GM18508 (cell line): ENCODE results near the gene RBMX.
"Not testable (repeated sequence)": the region's sequence is repeated elsewhere in the genome, so short reads cannot be mapped to it uniquely, and the experiment has no call there.

Experiments used
- ATAC-seq: cut with Tn5 transposase; IDR thresholded peaks from one replicate; pipeline ENCODE4 v1.9.1; 2021; ENCODE audit warnings: moderate number of reproducible peaks; ENCODE audit not compliant: insufficient read depth, unreplicated experiment

Gene RBMX

GRCh38 chrX:136879001-136879687 lies 1.4 kb downstream of the RBMX start:
- no peak for ATAC-seq

- ATAC-seq: no peak
Measured at GRCh38 chrX:136878423-136878822, 2.1 kb downstream of the RBMX start.

- ATAC-seq: not testable (repeated sequence)
Measured at GRCh38 chrX:136874114-136874513, 6.4 kb downstream of the RBMX start.

GRCh38 chrX:136873210-136873609 lies 7.3 kb downstream of the RBMX start:
- not testable (repeated sequence) for ATAC-seq

DNA sequence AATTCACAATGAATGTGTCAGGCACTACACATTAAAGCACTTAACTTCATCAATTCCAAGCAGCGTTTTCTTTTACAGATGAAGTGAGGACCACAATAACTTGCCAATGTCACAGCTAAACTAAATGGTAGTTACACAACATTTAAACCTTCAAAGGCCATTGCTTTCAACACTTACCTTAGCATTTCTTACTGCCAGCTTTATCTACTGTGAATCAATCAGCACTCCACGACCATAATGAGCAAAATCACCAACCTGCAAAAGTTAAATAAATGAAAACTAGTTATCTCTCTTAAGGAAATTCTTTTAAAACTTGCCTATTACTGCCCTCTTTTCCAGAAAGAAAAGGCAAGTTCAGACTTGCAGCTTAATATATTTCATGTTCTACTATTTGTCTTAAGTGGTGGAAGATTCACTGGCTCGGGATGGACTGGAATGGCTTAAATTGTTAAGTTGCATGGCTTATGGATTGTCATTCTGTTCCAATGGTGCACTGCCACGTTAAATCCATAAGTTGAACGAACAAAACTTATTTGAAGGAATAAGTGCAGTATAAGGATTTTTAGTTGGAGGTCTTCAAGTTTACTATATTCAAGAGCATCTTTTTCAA lies 8.3 kb downstream of the RBMX start:
- no peak for ATAC-seq

- no peak for ATAC-seq
Measured at GRCh38 chrX:136870064-136870463, 10.5 kb downstream of the RBMX start.

DNA sequence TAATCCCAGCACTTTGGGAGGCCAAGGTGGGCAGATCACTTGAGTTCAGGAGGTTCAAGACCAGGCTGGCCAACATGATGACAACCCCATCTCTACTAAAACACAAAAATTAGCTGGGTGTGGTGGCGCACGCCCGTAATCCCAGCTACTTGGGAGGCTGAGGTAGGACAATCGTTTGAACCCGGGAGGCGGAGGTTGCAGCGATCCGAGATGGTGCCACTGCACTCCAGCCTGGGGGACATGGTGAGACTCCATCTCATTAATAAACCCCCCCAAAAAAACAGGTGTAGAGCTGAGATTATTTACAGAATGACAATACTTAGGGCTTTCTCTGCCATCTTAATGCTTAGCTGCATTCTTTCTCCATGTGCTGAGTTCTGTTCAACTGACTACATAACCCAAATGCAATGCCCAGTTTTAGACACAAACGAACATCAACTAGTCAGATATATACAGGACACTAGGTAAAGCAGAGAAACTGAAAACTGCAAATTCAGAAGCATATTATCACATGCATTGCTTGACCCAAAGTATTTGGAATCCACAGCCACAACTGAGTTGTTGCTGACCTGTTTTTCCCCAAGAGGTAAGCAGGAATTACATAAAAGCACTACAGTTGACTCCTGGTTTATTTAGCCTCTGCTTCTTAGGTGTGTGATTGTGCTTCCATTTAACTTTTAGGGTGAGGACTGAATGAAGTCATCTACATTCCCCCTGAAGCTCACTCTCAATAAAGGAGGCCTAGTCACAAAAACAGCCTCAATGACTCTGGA lies 12.1 kb downstream of the RBMX start:
- ATAC-seq: no peak

DNA sequence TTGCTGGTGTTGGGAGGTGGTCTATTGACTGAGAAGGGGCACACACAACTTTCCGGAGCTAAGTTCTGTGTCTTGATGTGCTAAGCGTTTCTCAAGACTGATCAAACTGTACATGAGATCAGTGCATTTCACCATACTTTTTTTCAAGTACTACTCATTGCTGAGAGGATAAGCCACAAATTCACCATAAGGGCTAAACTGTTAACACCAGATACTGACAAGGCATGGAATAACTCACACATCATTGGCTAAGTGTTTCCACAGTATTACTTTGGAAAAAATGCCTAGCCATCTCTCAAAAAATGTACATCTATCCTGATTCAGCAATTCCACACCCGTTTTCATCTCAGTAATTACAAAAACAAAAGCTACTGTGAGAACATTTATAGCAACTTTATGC lies 13.0 kb downstream of the RBMX start:
- ATAC-seq: no peak

GRCh38 chrX:136867096-136867491 lies 13.4 kb downstream of the RBMX start:
- no peak for ATAC-seq

DNA sequence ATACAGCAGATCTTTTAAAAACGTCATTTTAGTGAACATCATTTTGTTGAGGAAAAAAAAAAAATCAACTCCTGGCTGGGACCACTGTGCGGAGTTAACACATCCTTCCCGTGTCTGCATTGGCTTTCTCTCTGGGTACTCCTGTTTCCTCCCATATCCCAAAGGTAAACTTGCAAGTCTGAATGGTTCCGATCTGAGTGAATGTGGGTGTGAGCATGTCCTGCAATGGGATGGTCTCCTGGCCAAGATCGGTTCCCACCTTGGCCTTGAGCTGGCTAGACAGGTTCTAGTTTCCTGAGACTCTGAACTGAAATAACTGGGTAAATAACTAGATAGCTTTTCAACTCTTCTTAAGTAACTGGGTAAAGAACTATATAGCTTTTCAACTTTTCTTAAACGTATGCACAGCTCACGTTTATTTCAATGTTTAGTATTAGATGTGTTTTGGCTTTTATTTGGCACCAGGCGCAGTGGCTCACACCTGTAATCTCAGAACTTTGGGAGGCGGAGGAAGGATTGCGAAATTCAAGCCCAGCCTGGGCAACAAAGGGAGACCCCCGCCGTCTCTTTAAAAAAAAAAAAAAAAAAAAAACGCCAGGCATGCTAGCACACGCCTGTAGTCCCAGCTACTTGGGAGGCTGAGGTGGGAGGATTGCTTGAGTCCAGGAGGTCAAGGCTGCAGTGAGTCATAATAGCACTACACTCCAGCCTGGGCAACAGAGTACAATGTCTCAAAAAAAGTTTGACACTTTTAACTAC lies 14.0 kb downstream of the RBMX start:
- ATAC-seq: no peak

GRCh38 chrX:136865270-136866158 lies 15.0 kb downstream of the RBMX start:
- ATAC-seq: no peak

GRCh38 chrX:136863826-136864225 lies 16.7 kb downstream of the RBMX start:
- ATAC-seq: no peak

DNA sequence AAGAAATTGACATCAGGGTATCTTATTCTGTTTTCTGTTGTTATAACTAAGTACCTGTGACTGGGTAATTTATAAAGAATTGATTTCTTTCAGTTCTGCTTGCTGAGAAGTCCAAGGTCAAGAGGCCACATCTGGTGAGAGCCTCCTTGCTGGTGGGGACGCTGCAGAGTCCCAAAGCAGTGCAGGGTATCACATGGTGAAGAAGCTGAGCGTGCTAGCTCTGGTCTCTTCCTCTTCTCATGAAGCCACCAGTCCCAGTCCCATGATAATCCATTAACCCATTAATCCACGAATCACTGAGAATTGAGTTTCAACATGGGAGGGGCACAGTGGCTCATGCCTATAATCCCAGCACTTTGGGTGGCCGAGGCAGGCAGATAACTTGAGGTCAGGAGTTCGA lies 18.0 kb downstream of the RBMX start:
- ATAC-seq: no peak

GRCh38 chrX:136861877-136862276 lies 18.6 kb downstream of the RBMX start:
- ATAC-seq: no peak

- no peak for ATAC-seq
Measured at GRCh38 chrX:136858007-136858756, 22.3 kb downstream of the RBMX start.

- no peak for ATAC-seq
Measured at GRCh38 chrX:136856551-136856950, 24.0 kb downstream of the RBMX start.

- no peak for ATAC-seq
Measured at GRCh38 chrX:136856050-136856449, 24.5 kb downstream of the RBMX start.

DNA sequence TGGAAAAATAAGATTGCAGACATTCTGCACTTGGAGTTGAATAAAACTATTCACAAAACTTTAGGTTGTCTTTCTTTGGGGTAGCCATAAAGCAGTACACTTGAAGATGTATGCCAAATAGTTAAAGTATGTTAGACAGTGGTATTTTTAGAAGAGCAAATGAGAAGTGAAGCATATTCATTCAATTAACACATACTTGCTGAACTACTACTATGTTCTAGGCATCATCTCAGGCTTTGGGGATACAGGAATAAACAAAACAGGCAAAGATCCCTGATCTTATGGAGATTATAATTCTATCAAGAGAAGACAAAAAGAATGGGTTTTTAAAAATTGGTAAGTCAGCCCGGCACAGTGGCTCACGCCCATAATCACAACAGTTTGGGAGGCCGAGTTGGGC lies 29.0 kb downstream of the RBMX start:
- no peak for ATAC-seq
